Transverse colon (tissue), 4 donors: ENCODE data around the gene ETV6. TPM values are rescaled to one million over a fixed set of nuclear protein-coding genes. Genes with fewer than 3 reads are reported as not detected.
A peak's percentile ranks its signal among the peaks of the same experiment; 100 is the strongest.

Experiments
- DNase-seq: peaks from one replicate; pipeline ENCODE4 v3.0.0-alpha.2; 2019
- H3K27ac ChIP-seq, 4 donors: fragments of 200-600 bp; sonication (generic); 2 replicates each; pipeline ENCODE4 v1.5.1; 2016 to 2018; ENCODE audit warnings: inconsistent platforms in 4 of 4
- H3K27me3 ChIP-seq: fragments of 200-600 bp; sonication (generic); 2 replicates; pipeline ENCODE4 v1.5.1; 2017; ENCODE audit warnings: inconsistent platforms
- H3K36me3 ChIP-seq, 4 donors: fragments of 200-600 bp; sonication (generic); 2 replicates each; pipeline ENCODE4 v1.5.1; 2017 to 2019; ENCODE audit warnings: inconsistent platforms in 4 of 4
- H3K4me1 ChIP-seq, 4 donors: fragments of 200-600 bp; sonication (generic); 2 replicates each; pipeline ENCODE4 v1.5.1; 2017 to 2020; ENCODE audit warnings: inconsistent platforms in 4 of 4
- H3K4me3 ChIP-seq, 4 donors: fragments of 200-600 bp; sonication (generic); 1 replicate in 1 of 4; 2 replicates in 3 of 4; pipeline versions ENCODE4 v1.5.1 to v1.6.1; 2017 to 2019; ENCODE audit warnings: inconsistent platforms in 4 of 4
- H3K9me3 ChIP-seq, 2 donors: fragments of 200-600 bp; sonication (generic); 2 replicates each; pipeline ENCODE4 v1.5.1; 2017 to 2019; ENCODE audit warnings: inconsistent platforms in 2 of 2
- CTCF ChIP-seq, 5 experiments: fragments of 200-600 bp in 3 of 5; fragments of 450-650 bp in 2 of 5; sonication (generic) in 3 of 5; IDR thresholded peaks; 1 replicate in 2 of 5; 2 replicates in 3 of 5; pipeline ENCODE4 v1.5.1; 2016 to 2017; ENCODE audit warnings: antibody characterized with exemption in 5 of 5, inconsistent platforms in 3 of 5, mild to moderate bottlenecking in 2 of 5, moderate library complexity in 1 of 5
- EP300 ChIP-seq: sonication (generic); formaldehyde crosslinking; IDR thresholded peaks from one replicate; pipeline ENCODE4 v1.6.1; 2017; ENCODE audit warnings: antibody characterized with exemption, low read depth
- POLR2A ChIP-seq: fragments of 450-650 bp; IDR thresholded peaks from one replicate; pipeline ENCODE4 v1.6.1; 2016; ENCODE audit warnings: antibody characterized with exemption, mild to moderate bottlenecking, moderate library complexity
- POLR2AphosphoS5 ChIP-seq, 3 donors: sonication (generic); formaldehyde crosslinking; IDR thresholded peaks; one replicate each; pipeline ENCODE4 v1.6.1; 2016; ENCODE audit warnings: antibody characterized with exemption in 3 of 3
- WGBS, 2 donors: methylation state at CpG; one replicate each; pipeline ENCODE4 v1.1.5; 2018; ENCODE audit warnings: low coverage in 1 of 2; 5-methylcytosine and 5-hydroxymethylcytosine counted together
- in situ Hi-C, 4 donors: fragments of 200-750 bp; cut with MboI; loops; one replicate each; pipeline versions ENCODE4 v1.15.0 to v1.15.1; 2017; ENCODE audit warnings: low sequenced_read_pairs in 3 of 4, low pct_ligation_motif_present in 1 of 4, low pct_unique_long_range_greater_than_20kb in 1 of 4
- intact Hi-C: fragments of 100-400 bp; cut with DNase I; formaldehyde crosslinking; loops from one replicate; pipeline ENCODE4 v1.15.1; 2023; ENCODE audit warnings: low total_unique reads
- total RNA-seq, 4 donors: library from RNA; depleted of rRNA; stranded (reverse); fragments of >200 nt; gene quantifications; one replicate each; pipeline ENCODE4 v1.1.0, GENCODE V29; 2016

The ETV6 gene
- total RNA-seq, 4 donors from 2014 or later: 19.9 to 47.9 (median 41.0) TPM

- intact Hi-C loops (no loop called here), in situ Hi-C loops (no loop called here)
- no peaks in the 10 kb centered on the region for H3K9me3 ChIP-seq
- no peak overlapping the region for H3K4me3 ChIP-seq
- TF ChIP-seq EP300 (no peak), CTCF (IDR thresholded peaks at IDR 0.05) (no peak), POLR2AphosphoS5 (IDR thresholded peaks at IDR 0.05) (no peak), POLR2A (no peak)
- H3K4me1 ChIP-seq: peaks cover 25 to 74% (median 57%) of the 10 kb centered on the region in 4 donors
- H3K36me3 ChIP-seq: peaks cover 0 to 7% (median 3%) of the 10 kb centered on the region in 4 donors
- no peak for DNase-seq
- no peaks in the 10 kb centered on the region for H3K27me3 ChIP-seq
- H3K27ac ChIP-seq: peak overlapping the region; percentile 83 to 89 (median 86)
- WGBS, 2 donors: 75 to 84% methylated on average over 10 to 11 of the region's 11 CpGs
Measured at GRCh38 chr12:11884116-11884515, 234.6 kb downstream of the ETV6 start.

DNA sequence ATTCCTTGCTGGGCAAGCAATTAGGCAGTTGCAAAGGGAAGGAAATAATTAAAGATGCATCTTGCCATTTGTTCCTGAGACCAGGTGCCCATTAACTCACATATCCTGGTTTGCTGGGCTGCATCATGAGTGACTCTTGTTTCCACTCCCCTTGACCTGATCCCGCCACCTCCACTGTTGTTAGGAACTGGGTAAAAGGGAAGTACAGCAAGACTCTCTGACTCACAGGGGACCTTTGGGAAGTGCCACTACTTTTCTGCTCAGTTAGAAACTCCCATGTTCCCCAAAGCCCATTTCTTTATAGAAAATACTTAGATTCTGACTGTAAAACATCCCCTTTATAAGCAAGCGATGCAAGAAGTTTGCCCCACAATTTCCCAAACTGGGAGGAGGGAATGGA is 235.2 kb downstream of the ETV6 start:
- Histone ChIP-seq H3K36me3 (peaks cover 0 to 7% (median 3%) of the 10 kb centered on the region in 4 donors), H3K9me3 (no peaks in the 10 kb centered on the region), H3K4me1 (peaks cover 21 to 68% (median 52%) of the 10 kb centered on the region in 4 donors), H3K27ac (peak overlapping the region; percentile 83 to 89 (median 86)), H3K27me3 (no peaks in the 10 kb centered on the region), H3K4me3 (no peak overlapping the region)
- 89 to 100% methylated on average over 1 to 2 of the region's 2 CpGs for WGBS, 2 donors
- DNase-seq: peak; percentile 45
- peak in 1 of 3 donors; percentile 6 for TF ChIP-seq POLR2AphosphoS5 (IDR thresholded peaks at IDR 0.05)
- no peak for TF ChIP-seq EP300
- intact Hi-C loops: loop anchor here (5.0 kb wide), 1 partner anchor 872 kb away; no protein-coding TSS in a partner anchor
- in situ Hi-C loops: no loop called here

DNA sequence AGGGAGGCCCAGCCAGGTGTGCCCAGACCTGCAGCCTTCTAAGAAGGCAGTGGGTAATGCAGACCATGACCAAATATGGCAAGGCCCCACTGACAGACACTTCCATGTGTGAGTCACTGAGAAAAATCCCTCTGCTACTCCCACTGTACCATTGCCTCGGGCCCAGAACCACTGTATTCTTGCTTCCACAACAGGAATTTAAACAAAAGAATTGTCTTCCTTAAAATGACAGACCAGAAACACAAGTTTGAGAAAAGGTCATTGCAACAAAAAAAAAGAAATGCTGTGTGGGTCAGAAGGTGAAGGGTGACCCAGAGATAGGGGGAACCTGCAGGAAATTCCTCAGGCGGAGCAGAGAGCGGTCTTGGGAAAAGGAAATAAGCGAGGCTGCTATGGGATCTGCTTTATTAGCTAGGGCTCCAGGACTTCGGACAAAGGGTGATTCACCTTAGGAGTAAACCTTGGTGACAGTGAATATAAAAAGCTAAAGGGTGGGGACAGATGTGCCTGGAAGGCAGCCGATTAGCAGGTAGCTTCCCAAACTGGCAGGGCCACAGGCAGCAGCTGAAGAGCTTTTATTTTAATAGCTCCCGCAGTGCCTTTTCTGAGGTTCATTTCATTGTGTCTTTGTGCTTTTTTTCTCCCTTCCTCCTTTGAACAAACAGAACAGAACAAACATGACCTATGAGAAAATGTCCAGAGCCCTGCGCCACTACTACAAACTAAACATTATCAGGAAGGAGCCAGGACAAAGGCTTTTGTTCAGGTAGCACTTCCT is 236.0 kb downstream of the ETV6 start:
- intact Hi-C loops: loop anchor here (5.0 kb wide), 1 partner anchor 873 kb away; no protein-coding TSS in a partner anchor
- peaks cover 21 to 62% (median 51%) of the 10 kb centered on the region in 4 donors for H3K4me1 ChIP-seq
- peaks cover 0 to 7% (median 3%) of the 10 kb centered on the region in 4 donors for H3K36me3 ChIP-seq
- H3K4me3 ChIP-seq: no peak overlapping the region
- TF ChIP-seq CTCF (IDR thresholded peaks at IDR 0.05): no peak
- no peak for TF ChIP-seq EP300
- peak; percentile 9 to 80 (median 59) for TF ChIP-seq POLR2AphosphoS5 (IDR thresholded peaks at IDR 0.05)
- TF ChIP-seq POLR2A: peak; percentile 62
- no peaks in the 10 kb centered on the region for H3K9me3 ChIP-seq
- in situ Hi-C loops: no loop called here
- WGBS, 2 donors: 46 to 50% methylated on average over 8 of the region's 8 CpGs
- peak overlapping the region; percentile 83 to 89 (median 86) for H3K27ac ChIP-seq
- no peaks in the 10 kb centered on the region for H3K27me3 ChIP-seq
- DNase-seq: peak; percentile 67

DNA sequence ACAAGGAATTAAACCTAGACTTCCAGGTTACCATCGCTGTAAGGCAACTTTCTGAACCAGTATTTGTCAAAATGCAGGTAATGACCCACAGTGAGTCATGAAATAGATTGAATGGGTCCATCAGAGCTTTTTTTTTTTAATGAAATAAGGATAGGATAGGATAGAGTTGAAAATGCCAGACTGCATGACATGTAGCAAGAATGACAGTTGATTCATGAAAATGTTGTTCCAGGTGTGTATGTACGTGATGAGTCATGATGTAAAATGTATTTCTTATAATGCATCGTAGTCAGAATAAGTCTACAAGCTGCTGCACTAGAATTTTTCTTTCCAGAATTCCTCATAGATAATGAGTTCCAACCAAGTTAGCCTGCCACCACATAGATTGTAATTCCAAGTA is 236.9 kb downstream of the ETV6 start:
- Histone ChIP-seq H3K36me3 (peaks cover 0 to 12% (median 6%) of the 10 kb centered on the region in 4 donors), H3K9me3 (no peaks in the 10 kb centered on the region), H3K4me3 (no peak overlapping the region), H3K27ac (peak overlapping the region; percentile 83 to 89 (median 86)), H3K27me3 (no peaks in the 10 kb centered on the region), H3K4me1 (peaks cover 19 to 53% (median 44%) of the 10 kb centered on the region in 4 donors)
- in situ Hi-C loops (no loop called here), intact Hi-C loops (loop anchor here (5.0 kb wide), 1 partner anchor 874 kb away; no protein-coding TSS in a partner anchor)
- TF ChIP-seq CTCF (IDR thresholded peaks at IDR 0.05): no peak
- no peak for TF ChIP-seq POLR2A
- TF ChIP-seq POLR2AphosphoS5 (IDR thresholded peaks at IDR 0.05): no peak
- no peak for TF ChIP-seq EP300
- WGBS, 2 donors: 79 to 88% methylated on average over 3 of the region's 3 CpGs
- no peak for DNase-seq
